Caki2 (cell line): ENCODE data around the gene SLC30A9. TPM values are rescaled to one million over a fixed set of nuclear protein-coding genes. Genes with fewer than 3 reads are reported as not detected.

ENCODE experiments used
- DNase-seq: peaks from one replicate; pipeline ENCODE4 v3.0.0-alpha.2; 2015; ENCODE audit warnings: low read depth
- in situ Hi-C: cut with HindIII; loops from 2 replicates; pipeline ENCODE4 v1.10.0; 2016; ENCODE audit warnings: low sequenced_read_pairs, low pct_unique_long_range_greater_than_20kb, mixed read lengths
- total RNA-seq: library from RNA; depleted of rRNA; stranded (reverse); fragments of >200 nt; shearing (Covaris generic); gene quantifications from 2 replicates; pipeline ENCODE4 v1.2.3, GENCODE V29; 2014; ENCODE audit warnings: low replicate concordance; rRNA removed

The SLC30A9 gene
- total RNA-seq, 1 experiment from 2014 or later, result 19.9 TPM

DNA sequence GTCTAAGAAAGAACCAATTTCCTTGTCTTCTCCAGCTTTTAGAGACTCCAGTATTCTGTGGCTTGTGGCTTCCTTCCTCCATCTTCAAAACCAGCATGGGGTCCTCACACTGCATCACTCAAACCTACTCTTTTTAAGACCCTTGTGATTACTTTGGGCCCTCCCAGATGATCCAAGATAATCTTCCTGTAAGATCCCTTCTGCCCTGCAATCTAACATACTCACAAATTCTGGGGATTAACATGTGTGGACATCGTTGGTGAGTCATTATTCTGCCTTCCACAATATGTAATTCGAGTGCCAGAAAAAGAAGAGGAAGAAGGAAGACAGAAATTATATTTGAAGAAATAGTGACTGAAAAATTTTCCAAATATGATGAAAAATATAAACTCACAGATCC is 114.2 kb downstream of the SLC30A9 start:
- DNase-seq, result no peak

DNA sequence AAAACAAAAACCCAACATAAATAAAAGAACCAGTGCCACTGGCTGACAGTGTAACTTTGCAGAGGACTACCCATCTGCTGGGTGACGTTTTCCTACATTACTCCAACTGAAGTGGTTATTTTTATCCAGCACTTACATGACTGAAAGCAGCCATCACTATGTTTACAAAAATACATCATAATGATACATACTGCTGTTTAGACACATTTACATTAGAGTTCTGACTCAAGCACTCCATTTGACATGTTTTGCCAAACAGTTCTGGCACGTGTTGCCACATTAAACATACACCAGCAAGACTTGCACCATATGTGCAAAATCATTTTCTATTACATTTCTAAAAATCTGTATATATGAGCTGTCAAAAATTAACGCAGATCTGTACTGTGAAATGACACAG is 122.5 kb downstream of the SLC30A9 start:
- DNase-seq, result no peak

More for the DNA sequence above, 114.2 kb downstream of the SLC30A9 start:
- in situ Hi-C loops, result no loop called here

DNA sequence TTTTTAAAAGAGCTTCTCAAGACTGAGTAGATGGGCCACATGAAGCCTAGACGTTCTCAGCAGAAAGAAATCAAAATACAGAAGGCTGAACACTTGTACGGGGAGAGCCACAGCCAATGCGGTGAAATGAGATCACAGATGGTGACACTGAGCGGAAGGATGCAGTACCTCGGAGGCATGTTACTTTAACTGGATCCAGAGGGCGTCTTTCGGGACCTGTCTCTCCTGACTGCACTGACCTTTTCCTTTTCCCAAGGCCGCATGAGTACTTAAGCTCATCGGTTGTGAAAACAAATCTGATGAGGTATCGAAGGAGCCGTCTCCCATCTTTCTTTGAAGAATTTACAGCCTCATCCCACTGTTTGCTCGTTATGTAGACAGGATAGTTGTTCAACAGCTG is 129.6 kb downstream of the SLC30A9 start:
- in situ Hi-C loops, result no loop called here
- no peak for DNase-seq

More for the DNA sequence above, 122.5 kb downstream of the SLC30A9 start:
- in situ Hi-C loops, result no loop called here

DNA sequence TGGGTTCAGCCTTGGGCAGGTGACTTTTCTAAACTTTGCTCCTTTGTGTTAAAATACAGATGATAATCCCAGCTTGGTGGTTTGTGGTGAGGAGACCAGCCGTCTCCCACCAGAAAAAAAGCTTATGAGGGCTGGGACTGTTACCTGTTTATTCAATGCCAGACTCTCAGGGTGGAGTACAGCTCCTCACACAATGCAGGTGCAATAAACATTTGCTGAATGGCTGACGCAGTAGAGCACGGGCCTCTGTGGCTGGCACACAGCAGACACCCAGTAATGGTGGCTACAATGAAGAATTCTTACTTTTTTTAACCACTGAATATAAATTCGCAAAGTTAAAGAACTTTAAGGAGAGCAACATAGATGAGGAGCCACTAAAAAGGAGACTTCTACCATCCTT is 131.9 kb downstream of the SLC30A9 start:
- in situ Hi-C loops, result no loop called here
- DNase-seq, result no peak

DNA sequence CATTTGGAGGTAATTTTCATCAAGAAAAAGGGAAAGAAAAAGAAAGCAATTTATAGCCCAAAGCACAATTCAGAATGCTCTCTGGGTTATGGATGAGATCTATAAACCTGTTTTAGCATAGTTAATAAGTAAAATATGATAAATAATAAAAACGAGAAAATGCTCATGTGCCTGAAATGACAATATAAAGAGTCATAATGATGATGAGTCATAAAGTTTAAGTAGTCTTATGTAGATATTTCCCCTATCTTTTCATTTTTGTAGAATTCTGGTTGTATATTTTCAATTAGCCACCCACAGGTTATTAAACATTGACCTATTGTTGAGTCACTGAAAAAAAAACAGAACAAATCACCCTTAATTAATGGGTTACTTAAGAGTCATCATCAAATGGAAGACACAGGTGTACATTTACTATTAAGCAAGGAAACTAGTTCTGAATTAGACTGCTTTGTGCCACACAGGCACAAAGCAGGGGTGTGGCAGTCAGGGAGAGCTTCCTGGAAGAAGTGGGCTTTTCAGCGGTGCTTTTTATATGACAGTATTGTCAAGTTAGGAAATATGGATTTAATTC is 132.8 kb downstream of the SLC30A9 start:
- in situ Hi-C loops, result no loop called here
- no peak for DNase-seq

DNA sequence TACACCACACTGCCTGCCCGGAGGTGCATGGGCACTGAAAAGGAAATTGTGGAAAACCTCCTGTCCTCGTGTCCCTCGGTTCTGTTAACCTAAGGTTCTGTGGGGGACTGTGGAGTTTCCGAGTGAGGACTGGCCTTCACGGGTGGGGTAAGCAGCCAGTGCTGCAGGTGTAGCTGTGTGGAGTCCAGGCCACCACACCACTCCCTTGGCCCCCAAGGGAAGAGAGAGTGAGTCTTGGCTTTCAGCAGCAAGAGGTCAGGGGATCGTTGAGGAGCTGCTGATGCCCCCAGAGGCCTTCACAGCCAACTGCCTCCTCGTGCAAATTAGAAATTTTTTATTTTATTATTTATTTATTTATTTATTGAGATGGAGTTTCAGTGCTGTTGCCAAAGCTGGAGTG is 141.8 kb downstream of the SLC30A9 start:
- in situ Hi-C loops, result no loop called here
- no peak for DNase-seq

DNA sequence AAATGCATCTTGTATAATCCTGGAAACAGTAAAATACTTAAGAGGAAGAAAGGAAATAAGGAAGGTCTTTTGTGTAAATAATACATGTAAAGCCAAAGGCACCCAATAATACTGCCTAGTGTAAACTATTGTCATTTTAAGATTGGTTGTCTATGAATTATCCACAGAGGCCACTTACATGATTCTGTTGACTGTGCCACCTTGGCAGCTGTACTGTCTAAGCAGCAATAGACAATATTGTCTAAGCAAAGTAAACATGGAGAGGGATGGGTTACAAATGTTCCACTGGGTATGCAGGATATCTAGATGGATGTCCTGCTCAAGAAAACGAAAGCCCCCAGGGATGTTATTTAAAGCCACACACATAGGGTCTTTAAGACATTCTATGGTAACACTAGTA is 142.7 kb downstream of the SLC30A9 start:
- in situ Hi-C loops, result no loop called here
- DNase-seq, result no peak

DNA sequence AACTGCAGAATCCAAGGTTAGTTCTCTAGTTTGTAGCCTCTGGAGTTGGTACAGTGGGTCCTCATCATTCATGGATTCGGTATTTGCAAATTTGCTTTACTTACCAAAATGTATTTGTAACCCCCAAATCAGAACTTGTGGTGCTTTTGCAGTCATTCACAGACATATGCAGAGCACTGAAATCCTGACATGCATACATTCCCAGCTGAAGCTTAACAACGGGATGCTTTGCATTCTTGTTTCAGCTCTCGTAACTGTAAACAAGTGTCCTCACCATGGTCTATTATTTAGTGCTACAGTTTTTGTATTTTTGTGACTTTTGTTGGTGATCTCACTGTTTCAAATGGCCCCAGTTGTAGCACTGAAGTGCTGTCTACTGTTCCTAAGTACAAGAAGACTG is 146.0 kb downstream of the SLC30A9 start:
- in situ Hi-C loops, result no loop called here
- DNase-seq, result no peak

Other genes starting within 250 kb of the SLC30A9 start
- not detected in 2 replicates for gene PHOX2B, start 241.8 kb upstream of the SLC30A9 start, total RNA-seq
- gene TMEM33, start 55.1 kb upstream of the SLC30A9 start, total RNA-seq, result 42.8 and 55.7 TPM in 2 replicates
- gene DCAF4L1, start 8.8 kb upstream of the SLC30A9 start, total RNA-seq, result 0.06 TPM in 1 of 2 replicates, not detected in the other
- not detected in 2 replicates for gene BEND4, start 162.1 kb downstream of the SLC30A9 start, total RNA-seq